ENCODE results near the gene OPRM1. TPM values are rescaled to one million over a fixed set of nuclear protein-coding genes. Genes with fewer than 3 reads are reported as not detected.

The OPRM1 gene
- total RNA-seq, 1 donor, result not detected

DNA sequence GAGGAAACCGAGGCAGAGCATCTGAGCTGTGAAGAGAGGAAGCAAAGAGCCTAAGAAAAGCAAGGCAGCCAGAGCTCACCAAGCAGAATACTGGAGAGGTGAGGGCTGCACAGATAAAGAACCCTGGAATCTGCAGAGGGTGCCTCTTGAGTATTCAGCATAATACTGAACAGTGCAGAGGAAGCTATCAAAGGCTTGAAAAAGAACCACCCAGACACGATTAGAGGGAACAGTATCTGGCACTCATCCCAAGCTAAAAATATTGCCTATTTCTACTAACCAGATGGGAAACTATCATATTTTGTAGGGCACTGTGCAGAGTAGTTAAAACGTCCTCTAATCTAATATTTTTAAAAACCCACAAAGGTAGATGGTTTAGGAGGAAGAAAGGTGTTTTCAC is 41.8 kb upstream of the OPRM1 start:
- Histone ChIP-seq H3K27ac (ENCODE audit: low read depth, low read length) (no peak overlapping the region), H3K36me3 (ENCODE audit: insufficient read depth, low read length) (no peaks in the 10 kb centered on the region), H3K27me3 (ENCODE audit: insufficient read depth, low read length) (no peaks in the 10 kb centered on the region), H3K9me3 (ENCODE audit: low read depth, low read length) (peaks cover 2% of the 10 kb centered on the region), H3K4me3 (ENCODE audit: insufficient read depth, low read length) (no peak overlapping the region), H4K20me1 (ENCODE audit: insufficient read depth, low read length) (no peaks in the 10 kb centered on the region), H3K79me2 (ENCODE audit: insufficient read depth, low read length) (no peaks in the 10 kb centered on the region), H2AFZ (ENCODE audit: low read length) (no peak overlapping the region), H3K4me2 (ENCODE audit: insufficient read depth, low read length) (no peak overlapping the region), H3K4me1 (ENCODE audit: insufficient read depth, low read length) (no peaks in the 10 kb centered on the region)
- TF ChIP-seq, protein P1, sequence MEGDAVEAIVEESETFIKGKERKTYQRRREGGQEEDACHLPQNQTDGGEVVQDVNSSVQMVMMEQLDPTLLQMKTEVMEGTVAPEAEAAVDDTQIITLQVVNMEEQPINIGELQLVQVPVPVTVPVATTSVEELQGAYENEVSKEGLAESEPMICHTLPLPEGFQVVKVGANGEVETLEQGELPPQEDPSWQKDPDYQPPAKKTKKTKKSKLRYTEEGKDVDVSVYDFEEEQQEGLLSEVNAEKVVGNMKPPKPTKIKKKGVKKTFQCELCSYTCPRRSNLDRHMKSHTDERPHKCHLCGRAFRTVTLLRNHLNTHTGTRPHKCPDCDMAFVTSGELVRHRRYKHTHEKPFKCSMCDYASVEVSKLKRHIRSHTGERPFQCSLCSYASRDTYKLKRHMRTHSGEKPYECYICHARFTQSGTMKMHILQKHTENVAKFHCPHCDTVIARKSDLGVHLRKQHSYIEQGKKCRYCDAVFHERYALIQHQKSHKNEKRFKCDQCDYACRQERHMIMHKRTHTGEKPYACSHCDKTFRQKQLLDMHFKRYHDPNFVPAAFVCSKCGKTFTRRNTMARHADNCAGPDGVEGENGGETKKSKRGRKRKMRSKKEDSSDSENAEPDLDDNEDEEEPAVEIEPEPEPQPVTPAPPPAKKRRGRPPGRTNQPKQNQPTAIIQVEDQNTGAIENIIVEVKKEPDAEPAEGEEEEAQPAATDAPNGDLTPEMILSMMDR (IDR thresholded peaks at IDR 0.05; ENCODE audit: extremely low read depth, low read depth, low read length), result no peak
- no peak for DNase-seq (ENCODE audit: insufficient read length, low spot score, missing footprints)

DNA sequence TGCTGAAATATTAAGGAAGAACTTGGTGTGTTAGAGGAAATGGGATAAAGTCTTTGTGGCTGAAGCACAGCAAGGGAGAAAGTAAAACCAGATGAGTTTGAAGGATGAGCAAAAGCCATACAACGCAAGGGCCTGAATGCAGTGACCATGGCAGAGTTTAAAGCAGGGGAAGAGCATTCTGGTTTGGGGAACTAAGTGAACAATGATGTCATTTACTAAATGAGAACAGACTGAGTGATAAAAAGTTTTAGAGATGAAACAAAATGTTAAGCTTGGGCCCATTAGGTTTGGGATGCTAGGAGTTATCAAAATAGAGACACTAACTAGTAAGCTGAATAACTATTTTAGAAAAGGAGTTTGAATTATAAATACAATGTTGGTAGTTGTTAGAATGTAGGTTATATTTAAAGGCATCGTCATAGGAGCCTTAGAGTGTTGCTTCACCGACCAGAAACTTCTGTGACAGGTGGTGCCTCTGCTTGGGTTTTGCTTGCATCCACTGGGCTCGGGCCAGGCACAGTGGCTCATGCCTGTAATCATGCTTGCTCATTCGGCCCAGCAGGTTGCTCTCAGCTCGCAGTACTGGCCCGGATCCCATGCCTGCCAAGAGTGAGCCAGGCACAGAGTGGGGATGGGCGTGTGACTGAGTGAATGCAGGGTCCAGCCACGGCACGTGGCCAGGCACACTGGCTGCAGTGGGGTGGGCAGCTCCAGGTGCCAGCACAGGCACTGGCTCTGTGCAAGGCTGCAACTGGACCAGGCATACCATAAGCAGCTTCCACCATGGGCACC is 37.4 kb upstream of the OPRM1 start:
- Histone ChIP-seq H3K36me3 (ENCODE audit: insufficient read depth, low read length) (no peaks in the 10 kb centered on the region), H2AFZ (ENCODE audit: low read length) (no peak overlapping the region), H3K4me3 (ENCODE audit: insufficient read depth, low read length) (no peak overlapping the region), H3K27me3 (ENCODE audit: insufficient read depth, low read length) (no peaks in the 10 kb centered on the region), H3K79me2 (ENCODE audit: insufficient read depth, low read length) (no peaks in the 10 kb centered on the region), H4K20me1 (ENCODE audit: insufficient read depth, low read length) (no peaks in the 10 kb centered on the region), H3K4me1 (ENCODE audit: insufficient read depth, low read length) (no peaks in the 10 kb centered on the region), H3K4me2 (ENCODE audit: insufficient read depth, low read length) (no peak overlapping the region), H3K27ac (ENCODE audit: low read depth, low read length) (no peak overlapping the region), H3K9me3 (ENCODE audit: low read depth, low read length) (no peaks in the 10 kb centered on the region)
- TF ChIP-seq, protein P1 (IDR thresholded peaks at IDR 0.05; ENCODE audit: extremely low read depth, low read depth, low read length), result no peak
- DNase-seq (ENCODE audit: insufficient read length, low spot score, missing footprints), result no peak

DNA sequence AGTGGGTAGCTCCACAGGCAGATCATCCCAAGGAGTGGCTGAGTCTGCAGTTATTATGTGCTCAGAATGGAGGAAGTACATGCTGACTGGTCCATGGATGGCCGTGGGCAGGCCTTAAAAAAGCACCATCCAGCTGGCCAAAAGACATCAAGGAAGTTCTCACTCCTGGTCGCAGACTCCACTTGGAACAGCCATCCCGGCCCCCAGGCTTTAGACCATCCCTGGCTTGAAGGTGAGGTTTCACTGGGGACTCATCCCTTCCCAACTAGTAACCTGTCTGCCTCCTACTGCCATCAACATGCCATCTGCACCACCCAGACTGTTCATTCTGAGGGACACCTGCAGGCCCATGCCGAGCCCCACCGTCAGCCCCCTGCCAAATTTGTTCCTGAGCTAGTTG is 36.1 kb upstream of the OPRM1 start:
- Histone ChIP-seq H4K20me1 (ENCODE audit: insufficient read depth, low read length) (no peaks in the 10 kb centered on the region), H3K27me3 (ENCODE audit: insufficient read depth, low read length) (no peaks in the 10 kb centered on the region)

DNA sequence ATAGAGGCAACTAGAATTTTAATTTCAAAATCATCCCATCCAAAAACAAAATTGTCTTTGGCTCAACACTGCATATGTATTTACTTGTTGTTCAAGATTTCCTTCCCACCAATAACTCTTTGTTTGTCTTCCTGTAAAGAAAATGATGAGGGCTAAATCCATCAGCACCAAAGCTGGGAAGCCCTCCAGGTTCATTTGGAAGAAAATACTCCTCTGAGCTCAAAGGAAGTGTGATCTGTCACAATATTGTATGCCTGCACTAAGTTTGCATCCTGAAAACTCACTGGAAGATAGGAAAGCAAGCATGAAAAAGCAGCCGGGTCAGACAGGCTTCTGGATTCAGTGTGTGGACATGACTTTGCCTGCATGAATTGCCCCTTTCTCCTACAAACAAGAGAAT is 28.7 kb upstream of the OPRM1 start:
- DNase-seq (ENCODE audit: insufficient read length, low spot score, missing footprints), result no peak
- no peak overlapping the region for H2AFZ ChIP-seq (ENCODE audit: low read length)
- H4K20me1 ChIP-seq (ENCODE audit: insufficient read depth, low read length), result no peaks in the 10 kb centered on the region
- H3K4me2 ChIP-seq (ENCODE audit: insufficient read depth, low read length), result no peak overlapping the region
- no peaks in the 10 kb centered on the region for H3K36me3 ChIP-seq (ENCODE audit: insufficient read depth, low read length)
- H3K4me3 ChIP-seq (ENCODE audit: insufficient read depth, low read length), result no peak overlapping the region
- H3K27me3 ChIP-seq (ENCODE audit: insufficient read depth, low read length), result no peaks in the 10 kb centered on the region
- H3K79me2 ChIP-seq (ENCODE audit: insufficient read depth, low read length), result no peaks in the 10 kb centered on the region
- no peaks in the 10 kb centered on the region for H3K9me3 ChIP-seq (ENCODE audit: low read depth, low read length)
- no peak overlapping the region for H3K27ac ChIP-seq (ENCODE audit: low read depth, low read length)
- TF ChIP-seq, protein P1 (IDR thresholded peaks at IDR 0.05; ENCODE audit: extremely low read depth, low read depth, low read length), result no peak
- H3K4me1 ChIP-seq (ENCODE audit: insufficient read depth, low read length), result no peaks in the 10 kb centered on the region

More for the DNA sequence above, 36.1 kb upstream of the OPRM1 start:
- Histone ChIP-seq H3K9me3 (ENCODE audit: low read depth, low read length) (no peaks in the 10 kb centered on the region), H3K4me3 (ENCODE audit: insufficient read depth, low read length) (no peak overlapping the region), H3K79me2 (ENCODE audit: insufficient read depth, low read length) (no peaks in the 10 kb centered on the region), H2AFZ (ENCODE audit: low read length) (no peak overlapping the region), H3K4me1 (ENCODE audit: insufficient read depth, low read length) (no peaks in the 10 kb centered on the region), H3K4me2 (ENCODE audit: insufficient read depth, low read length) (no peak overlapping the region), H3K36me3 (ENCODE audit: insufficient read depth, low read length) (no peaks in the 10 kb centered on the region), H3K27ac (ENCODE audit: low read depth, low read length) (no peak overlapping the region)
- TF ChIP-seq, protein P1 (IDR thresholded peaks at IDR 0.05; ENCODE audit: extremely low read depth, low read depth, low read length), result no peak
- DNase-seq (ENCODE audit: insufficient read length, low spot score, missing footprints), result no peak

All from osteoblast (primary cell).